HG03196 (cell line): ENCODE results near the gene KCNC2.

ENCODE experiments used
- ATAC-seq: cut with Tn5 transposase; IDR thresholded peaks from one replicate; pipeline ENCODE4 v1.9.1; 2021; ENCODE audit not compliant: unreplicated experiment

The KCNC2 gene

GRCh38 chr12:75162845-75163244, 46.8 kb downstream of the KCNC2 start:
- ATAC-seq = no peak

GRCh38 chr12:75161488-75161887, 48.2 kb downstream of the KCNC2 start:
- ATAC-seq = no peak

GRCh38 chr12:75157385-75157784, 52.3 kb downstream of the KCNC2 start:
- no peak for ATAC-seq

GRCh38 chr12:75155962-75156361, 53.7 kb downstream of the KCNC2 start:
- no peak for ATAC-seq

- ATAC-seq = no peak
Observed at GRCh38 chr12:75154388-75154787, 55.3 kb downstream of the KCNC2 start.

- ATAC-seq = no peak
Observed at GRCh38 chr12:75139196-75139595, 70.4 kb downstream of the KCNC2 start.

- ATAC-seq = no peak
Observed at GRCh38 chr12:75137896-75138295, 71.7 kb downstream of the KCNC2 start.

GRCh38 chr12:75135026-75135425, 74.6 kb downstream of the KCNC2 start:
- ATAC-seq = no peak

- ATAC-seq = no peak
Observed at GRCh38 chr12:75130811-75131210, 78.8 kb downstream of the KCNC2 start.

GRCh38 chr12:75129275-75129674, 80.4 kb downstream of the KCNC2 start:
- ATAC-seq = no peak

GRCh38 chr12:75121036-75121705, 88.5 kb downstream of the KCNC2 start:
- ATAC-seq = no peak

- no peak for ATAC-seq
Observed at GRCh38 chr12:75120311-75120711, 89.3 kb downstream of the KCNC2 start.

- no peak for ATAC-seq
Observed at GRCh38 chr12:75116646-75117198, 92.9 kb downstream of the KCNC2 start.

GRCh38 chr12:75115748-75116147, 93.9 kb downstream of the KCNC2 start:
- no peak for ATAC-seq

- no peak for ATAC-seq
Observed at GRCh38 chr12:75103822-75104221, 105.8 kb downstream of the KCNC2 start.

- ATAC-seq = no peak
Observed at GRCh38 chr12:75101781-75102180, 107.9 kb downstream of the KCNC2 start.

- ATAC-seq = no peak
Observed at GRCh38 chr12:75099210-75099609, 110.4 kb downstream of the KCNC2 start.

GRCh38 chr12:75097003-75097402, 112.6 kb downstream of the KCNC2 start:
- no peak for ATAC-seq

- no peak for ATAC-seq
Observed at GRCh38 chr12:75087654-75088053, 122.0 kb downstream of the KCNC2 start.

GRCh38 chr12:75086091-75087038, 123.3 kb downstream of the KCNC2 start:
- no peak for ATAC-seq

- ATAC-seq = no peak
Observed at GRCh38 chr12:75081305-75081704, 128.3 kb downstream of the KCNC2 start.

- no peak for ATAC-seq
Observed at GRCh38 chr12:75080582-75080981, 129.1 kb downstream of the KCNC2 start.
